Muscle layer of colon (tissue), 2 donors: Measurements from ENCODE around the gene PLSCR3.

Experiments
- H3K27ac ChIP-seq: one replicate; pipeline ENCODE4 v1.7.0; 2013; ENCODE audit warnings: low read depth, mild to moderate bottlenecking, low read length, moderate library complexity
- H3K27me3 ChIP-seq, 2 donors: one replicate each; pipeline ENCODE4 v1.7.0; 2013; ENCODE audit warnings: low read length in 2 of 2, mild to moderate bottlenecking in 2 of 2; ENCODE audit not compliant: insufficient read depth in 2 of 2, control insufficient read depth in 1 of 2
- H3K36me3 ChIP-seq: one replicate; pipeline ENCODE4 v1.7.0; 2013; ENCODE audit warnings: mild to moderate bottlenecking, low read length; ENCODE audit not compliant: insufficient read depth
- H3K4me1 ChIP-seq: one replicate; pipeline ENCODE4 v1.7.0; 2013; ENCODE audit warnings: mild to moderate bottlenecking, low read length; ENCODE audit not compliant: insufficient read depth
- H3K4me3 ChIP-seq, 2 donors: one replicate each; pipeline ENCODE4 v1.7.0; 2013; ENCODE audit warnings: low read length in 2 of 2, low read depth in 1 of 2, mild to moderate bottlenecking in 1 of 2, moderate library complexity in 1 of 2
- H3K9ac ChIP-seq: one replicate; pipeline ENCODE4 v1.7.0; 2013; ENCODE audit warnings: low read length
- H3K9me3 ChIP-seq: one replicate; pipeline ENCODE4 v1.7.0; 2013; ENCODE audit warnings: mild to moderate bottlenecking, low read length
- donor health status: abdominal sarcoma.
- donor health status: Adenocarcinoma of cecum.

PLSCR3 gene

DNA sequence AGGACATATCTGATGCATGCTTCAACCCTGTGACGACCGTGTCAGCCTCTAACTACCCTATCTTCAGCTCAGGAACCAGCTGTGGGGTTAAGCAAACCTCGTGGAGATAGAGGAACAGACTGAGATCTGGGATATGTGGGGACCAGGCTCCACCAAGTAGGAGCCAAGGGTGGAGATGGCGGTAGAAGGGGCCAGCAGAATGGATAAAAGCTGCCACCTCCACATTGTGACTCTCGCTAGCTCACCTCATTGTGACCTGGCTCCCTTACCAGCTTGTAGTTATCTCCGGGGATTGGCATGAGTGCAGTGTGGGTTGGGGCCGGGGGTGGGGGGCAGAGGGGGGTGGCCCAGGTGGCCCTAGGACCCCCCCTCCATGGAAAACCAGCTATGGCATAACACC, 31.0 kb upstream of the PLSCR3 start, which contains the start of gene SPEM2:
Gene SPEM2 (plus strand): TSS at position 301 of the 400 bp plus-strand sequence. CDS start 73 bp downstream, at position 374.
- H3K4me1 ChIP-seq = no peaks in the 10 kb centered on the region
- H3K27ac ChIP-seq = no peak within 1 kb of the TSS
- no peak within 1 kb of the TSS for H3K9ac ChIP-seq
- H3K36me3 ChIP-seq = no peaks in the 10 kb centered on the region
- H3K9me3 ChIP-seq = no peaks in the 10 kb centered on the region
- no peaks in the 10 kb centered on the region for H3K27me3 ChIP-seq
- no peak within 1 kb of the TSS for H3K4me3 ChIP-seq

DNA sequence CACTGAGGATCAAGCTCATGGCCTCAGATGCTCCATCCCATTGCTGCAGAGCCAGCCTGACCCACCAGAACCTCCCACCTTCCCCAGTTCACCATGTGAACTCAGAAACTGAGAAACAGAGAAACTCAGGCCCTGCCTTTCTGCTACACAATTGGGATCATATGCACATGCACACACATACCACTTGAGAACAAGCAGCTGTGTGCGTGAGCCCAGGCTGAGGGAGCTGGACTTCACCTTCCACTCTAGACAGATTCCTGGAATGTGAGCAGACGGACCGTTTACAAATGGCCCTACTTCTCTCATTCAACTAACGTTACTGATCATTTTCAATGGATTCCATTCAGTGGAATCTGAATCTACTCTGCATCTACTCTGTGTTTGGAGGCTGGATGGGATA, 29.4 kb upstream of the PLSCR3 start:
- no peaks in the 10 kb centered on the region for H3K9me3 ChIP-seq
- H3K4me3 ChIP-seq = no peak overlapping the region
- H3K27ac ChIP-seq = no peak overlapping the region
- H3K36me3 ChIP-seq = no peaks in the 10 kb centered on the region
- no peak overlapping the region for H3K9ac ChIP-seq
- peaks cover 0 to 7% of the 10 kb centered on the region in 2 donors for H3K27me3 ChIP-seq
- H3K4me1 ChIP-seq = no peaks in the 10 kb centered on the region

DNA sequence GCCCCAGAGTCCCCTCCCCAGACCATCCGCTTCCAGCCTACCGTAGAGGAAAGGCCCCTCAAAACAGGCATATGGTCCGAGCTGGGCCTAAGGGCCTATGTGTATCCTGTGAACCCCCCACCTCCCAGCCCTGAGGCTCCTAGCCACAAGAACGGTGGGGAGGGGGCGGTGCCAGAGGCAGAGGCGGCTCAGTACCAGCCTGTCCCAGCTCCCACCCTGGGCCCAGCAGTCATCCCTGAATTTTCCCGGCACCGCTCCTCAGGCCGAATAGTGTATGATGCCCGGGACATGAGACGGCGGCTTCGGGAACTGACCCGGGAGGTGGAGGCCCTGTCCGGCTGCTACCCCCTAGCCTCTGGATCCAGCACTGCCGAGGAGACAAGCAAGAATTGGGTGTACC, 26.9 kb upstream of the PLSCR3 start:
- no peak overlapping the region for H3K4me3 ChIP-seq
- H3K4me1 ChIP-seq = no peaks in the 10 kb centered on the region
- no peak overlapping the region for H3K9ac ChIP-seq
- peaks cover 7% of the 10 kb centered on the region for H3K36me3 ChIP-seq
- no peaks in the 10 kb centered on the region for H3K9me3 ChIP-seq
- no peak overlapping the region for H3K27ac ChIP-seq
- H3K27me3 ChIP-seq = peaks cover 0 to 7% of the 10 kb centered on the region in 2 donors

DNA sequence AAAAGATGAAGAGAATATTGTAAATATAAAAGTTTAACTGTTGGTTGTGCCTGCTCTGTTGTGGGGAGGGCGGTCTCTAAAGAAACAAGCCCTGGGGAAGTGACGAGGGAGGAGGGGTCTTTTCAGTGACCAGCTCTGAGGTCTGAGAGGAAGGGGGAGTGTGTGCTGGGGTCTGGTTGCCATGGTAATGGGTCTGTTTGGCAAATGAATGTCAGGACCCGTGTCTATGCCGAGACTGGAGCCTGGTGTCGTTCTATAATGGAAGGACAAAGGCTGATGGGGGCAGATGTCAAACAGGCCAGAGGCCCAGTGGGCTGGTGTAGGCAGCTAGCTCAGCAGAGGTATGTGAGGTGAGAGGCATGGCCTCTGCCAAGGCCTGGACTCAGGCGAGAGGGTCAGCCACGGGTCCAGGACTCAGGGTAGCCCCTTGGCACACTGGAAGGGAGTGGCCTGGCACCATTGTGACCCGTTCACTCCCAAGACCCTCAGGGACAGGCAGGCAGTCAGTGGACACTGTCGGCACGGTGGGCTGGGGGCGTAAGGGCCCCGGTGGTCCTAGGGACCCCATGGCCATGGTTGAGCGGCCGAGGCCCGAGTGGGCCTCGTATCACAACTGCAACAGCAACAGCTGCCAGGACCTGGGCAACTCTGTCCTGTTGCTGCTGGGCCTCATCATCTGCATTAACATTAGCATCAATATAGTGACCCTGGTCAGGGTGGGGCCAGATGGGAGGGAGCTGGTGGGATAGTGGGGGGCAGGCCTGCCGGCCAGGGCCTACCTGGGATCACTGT, 25.7 kb upstream of the PLSCR3 start, which contains the start of gene SPEM1:
Gene SPEM1 (plus strand): TSS at position 506 of the 792 bp plus-strand sequence. CDS start 61 bp downstream, at position 567.
- Histone ChIP-seq H3K27me3 (peaks cover 0 to 7% of the 10 kb centered on the region in 2 donors), H3K9me3 (no peaks in the 10 kb centered on the region), H3K4me1 (no peaks in the 10 kb centered on the region), H3K27ac (no peak within 1 kb of the TSS), H3K36me3 (peaks cover 8% of the 10 kb centered on the region), H3K9ac (no peak within 1 kb of the TSS), H3K4me3 (no peak within 1 kb of the TSS)

DNA sequence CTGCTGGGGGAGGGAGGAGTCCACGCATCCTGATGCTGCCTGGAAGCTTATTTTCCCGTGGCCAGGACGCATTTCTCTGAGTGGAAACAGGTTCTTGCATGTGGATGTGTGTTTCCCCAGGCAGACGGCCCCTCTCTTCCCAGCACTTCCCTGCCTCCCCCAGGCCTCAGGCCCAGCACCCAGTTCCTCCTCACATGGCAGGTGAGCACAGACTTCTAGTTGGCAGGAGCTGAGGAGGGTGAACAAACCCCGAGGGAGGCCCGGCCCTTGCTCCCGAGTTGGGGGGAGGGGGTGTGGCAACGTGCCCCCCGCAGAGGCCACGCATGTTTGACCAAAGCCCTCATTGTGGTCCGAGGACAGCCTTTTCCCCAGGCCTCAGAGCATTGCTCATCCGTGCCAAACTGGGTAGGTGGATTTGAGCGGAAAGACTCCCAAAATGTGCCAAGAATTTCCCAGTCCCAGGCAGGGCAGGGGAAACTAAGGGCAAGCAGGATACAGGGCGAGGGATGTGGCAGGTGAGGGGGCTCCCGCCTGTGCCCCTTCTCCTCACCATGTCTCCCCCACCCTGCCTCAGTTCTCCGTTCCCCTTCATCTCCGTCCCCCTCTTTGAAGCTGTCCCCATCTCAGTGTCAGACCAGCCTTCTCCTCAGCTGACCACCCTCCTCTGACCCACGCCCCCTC, 24.3 kb upstream of the PLSCR3 start:
- H3K9ac ChIP-seq = no peak overlapping the region
- H3K27ac ChIP-seq = no peak overlapping the region
- peaks cover 8% of the 10 kb centered on the region for H3K36me3 ChIP-seq

DNA sequence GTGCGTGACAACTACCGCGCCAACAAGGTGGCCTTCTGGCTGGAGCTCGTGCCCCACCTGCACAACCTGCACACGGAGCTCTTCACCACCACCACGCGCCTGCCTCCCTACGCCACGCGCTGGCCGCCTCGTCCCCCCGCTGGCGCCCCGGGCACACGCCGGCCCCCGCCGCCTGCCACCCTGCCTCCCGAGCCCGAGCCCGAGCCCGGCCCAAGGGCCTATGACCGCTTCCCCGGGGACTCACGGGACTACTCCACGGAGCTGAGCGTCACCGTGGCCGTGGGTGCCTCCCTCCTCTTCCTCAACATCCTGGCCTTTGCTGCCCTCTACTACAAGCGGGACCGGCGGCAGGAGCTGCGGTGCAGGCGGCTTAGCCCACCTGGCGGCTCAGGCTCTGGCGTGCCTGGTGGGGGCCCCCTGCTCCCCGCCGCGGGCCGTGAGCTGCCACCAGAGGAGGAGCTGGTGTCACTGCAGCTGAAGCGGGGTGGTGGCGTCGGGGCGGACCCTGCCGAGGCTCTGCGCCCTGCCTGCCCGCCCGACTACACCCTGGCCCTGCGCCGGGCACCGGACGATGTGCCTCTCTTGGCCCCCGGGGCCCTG, 22.8 kb upstream of the PLSCR3 start:
- Histone ChIP-seq H3K27me3 (peaks cover 0 to 7% of the 10 kb centered on the region in 2 donors), H3K9ac (no peak overlapping the region), H3K36me3 (peaks cover 8% of the 10 kb centered on the region), H3K9me3 (no peaks in the 10 kb centered on the region), H3K4me1 (no peaks in the 10 kb centered on the region), H3K4me3 (no peak overlapping the region), H3K27ac (no peak overlapping the region)

More for the DNA sequence above, 24.3 kb upstream of the PLSCR3 start:
- H3K4me3 ChIP-seq = no peak overlapping the region
- peaks cover 0 to 7% of the 10 kb centered on the region in 2 donors for H3K27me3 ChIP-seq
- no peaks in the 10 kb centered on the region for H3K4me1 ChIP-seq
- H3K9me3 ChIP-seq = no peaks in the 10 kb centered on the region

DNA sequence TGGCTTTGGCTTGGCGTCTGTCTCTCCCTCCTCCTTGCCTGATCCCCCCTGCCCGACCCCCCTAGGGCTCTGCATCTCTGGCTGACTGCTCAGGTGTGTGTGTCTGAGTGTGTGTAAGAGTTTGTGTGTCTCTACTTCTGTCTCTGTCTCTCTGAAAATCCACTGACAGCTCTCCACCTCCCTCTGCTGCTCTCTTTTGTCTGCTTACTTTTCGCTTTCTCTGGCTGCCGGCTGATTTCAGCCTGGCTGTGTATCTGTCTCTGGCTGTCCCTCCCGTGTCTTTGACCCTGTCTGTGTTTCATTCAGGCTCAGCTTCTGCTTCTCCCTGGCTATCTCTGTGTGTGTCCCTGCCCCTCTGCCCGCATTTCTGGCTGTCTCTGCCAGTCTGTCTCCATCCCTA, 22.0 kb upstream of the PLSCR3 start:
- no peak overlapping the region for H3K27ac ChIP-seq
- peaks cover 0 to 7% of the 10 kb centered on the region in 2 donors for H3K27me3 ChIP-seq
- peaks cover 8% of the 10 kb centered on the region for H3K36me3 ChIP-seq
- no peak overlapping the region for H3K4me3 ChIP-seq
- H3K4me1 ChIP-seq = no peaks in the 10 kb centered on the region
- H3K9ac ChIP-seq = no peak overlapping the region
- no peaks in the 10 kb centered on the region for H3K9me3 ChIP-seq

DNA sequence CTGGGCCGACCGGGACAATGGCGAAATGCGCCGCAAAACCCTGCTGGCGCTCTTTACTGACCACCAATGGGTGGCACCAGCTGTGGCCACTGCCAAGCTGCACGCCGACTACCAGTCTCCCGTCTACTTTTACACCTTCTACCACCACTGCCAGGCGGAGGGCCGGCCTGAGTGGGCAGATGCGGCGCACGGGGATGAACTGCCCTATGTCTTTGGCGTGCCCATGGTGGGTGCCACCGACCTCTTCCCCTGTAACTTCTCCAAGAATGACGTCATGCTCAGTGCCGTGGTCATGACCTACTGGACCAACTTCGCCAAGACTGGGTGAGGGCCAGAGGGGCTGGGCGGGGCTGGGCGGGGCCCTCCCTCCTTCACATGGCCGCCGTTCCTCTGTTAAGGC, 21.5 kb upstream of the PLSCR3 start:
- Histone ChIP-seq H3K4me1 (no peaks in the 10 kb centered on the region), H3K36me3 (peaks cover 8% of the 10 kb centered on the region), H3K9ac (no peak overlapping the region), H3K27me3 (peaks cover 0 to 7% of the 10 kb centered on the region in 2 donors), H3K4me3 (no peak overlapping the region), H3K27ac (no peak overlapping the region), H3K9me3 (no peaks in the 10 kb centered on the region)

DNA sequence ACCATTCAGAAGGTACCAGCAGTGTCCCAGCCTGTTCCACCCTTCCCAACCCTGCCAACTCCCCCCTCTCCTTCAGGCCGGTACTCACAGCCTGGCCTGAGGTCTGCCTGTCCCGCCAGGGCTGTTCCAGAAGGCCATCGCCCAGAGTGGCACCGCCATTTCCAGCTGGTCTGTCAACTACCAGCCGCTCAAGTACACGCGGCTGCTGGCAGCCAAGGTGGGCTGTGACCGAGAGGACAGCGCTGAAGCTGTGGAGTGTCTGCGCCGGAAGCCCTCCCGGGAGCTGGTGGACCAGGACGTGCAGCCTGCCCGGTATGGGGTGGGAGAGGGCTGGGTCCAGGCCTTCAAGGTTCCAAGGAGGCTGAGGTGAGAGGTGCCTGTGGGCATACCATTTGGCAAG, 20.5 kb upstream of the PLSCR3 start:
- Histone ChIP-seq H3K9me3 (no peaks in the 10 kb centered on the region), H3K9ac (no peak overlapping the region), H3K27me3 (peaks cover 0 to 3% of the 10 kb centered on the region in 2 donors), H3K27ac (no peak overlapping the region), H3K4me3 (no peak overlapping the region), H3K4me1 (no peaks in the 10 kb centered on the region), H3K36me3 (peaks cover 8% of the 10 kb centered on the region)

DNA sequence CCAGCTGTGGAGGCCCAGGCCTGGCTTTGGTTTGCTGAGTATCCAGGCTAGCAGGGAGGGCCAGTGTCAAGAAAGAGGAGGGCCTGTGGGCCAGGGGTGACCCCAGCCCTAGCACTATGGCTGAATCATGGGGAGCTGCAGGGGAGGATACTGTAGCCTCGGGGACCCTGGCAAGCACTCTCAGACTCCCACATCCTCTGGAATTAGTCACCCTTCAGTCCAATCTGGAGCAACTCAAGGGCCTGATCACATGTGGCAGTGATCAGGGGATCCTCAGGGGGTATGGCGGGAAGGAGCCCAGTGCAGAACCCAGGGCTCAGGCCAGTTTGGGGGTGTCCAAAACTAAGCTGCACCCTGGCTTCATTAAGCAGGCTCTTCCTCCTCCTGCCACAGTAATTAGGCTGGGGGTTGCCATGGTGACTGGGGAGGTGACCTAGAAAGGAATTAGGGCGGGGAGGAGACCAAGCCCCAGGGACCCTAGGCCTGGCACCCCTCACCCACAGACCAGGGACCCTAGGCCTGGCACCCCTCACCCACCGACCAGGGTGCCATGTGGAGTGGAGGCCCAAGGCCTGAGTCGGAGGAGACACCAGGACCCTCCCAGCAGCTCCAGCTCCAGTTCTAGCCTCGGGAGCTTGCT, 19.1 kb upstream of the PLSCR3 start:
- Histone ChIP-seq H3K27ac (no peak overlapping the region), H3K9me3 (no peaks in the 10 kb centered on the region), H3K4me1 (no peaks in the 10 kb centered on the region), H3K27me3 (no peaks in the 10 kb centered on the region), H3K9ac (no peak overlapping the region), H3K4me3 (no peak overlapping the region), H3K36me3 (peaks cover 8% of the 10 kb centered on the region)

DNA sequence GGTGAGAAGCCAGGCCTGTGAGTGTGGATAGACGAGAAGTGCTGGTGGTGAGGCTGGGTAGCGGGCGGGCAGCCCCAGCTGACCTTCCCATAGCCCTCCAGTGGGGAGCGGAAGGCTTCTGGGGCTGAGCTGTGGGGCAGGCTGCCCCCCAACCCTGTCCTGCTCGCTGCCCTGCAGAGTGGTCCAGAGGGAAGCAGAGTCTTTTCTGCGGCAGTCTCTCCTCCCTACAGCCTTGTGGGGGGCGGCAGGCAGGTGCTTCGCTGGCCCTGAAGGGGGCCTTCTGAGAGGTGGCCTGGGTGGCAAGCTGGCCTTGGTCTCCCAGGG, 17.1 kb upstream of the PLSCR3 start:
- H3K4me3 ChIP-seq = no peak overlapping the region
- H3K4me1 ChIP-seq = no peaks in the 10 kb centered on the region
- no peaks in the 10 kb centered on the region for H3K27me3 ChIP-seq
- no peak overlapping the region for H3K27ac ChIP-seq
- H3K9me3 ChIP-seq = no peaks in the 10 kb centered on the region
- H3K9ac ChIP-seq = no peak overlapping the region
- peaks cover 3% of the 10 kb centered on the region for H3K36me3 ChIP-seq
